Ectodermal cell (in vitro differentiated cells): ENCODE data around the gene CCDC183.
"Not testable (repeated sequence)": the region's sequence is repeated elsewhere in the genome, so short reads cannot be mapped to it uniquely, and the experiment has no call there.

ENCODE experiments used
- H3K27ac ChIP-seq: 2 replicates; pipeline ENCODE4 v1.7.0; 2013; ENCODE audit warnings: mild to moderate bottlenecking, low read depth, low read length; ENCODE audit not compliant: insufficient read depth, poor library complexity, severe bottlenecking
- H3K27me3 ChIP-seq: 2 replicates; pipeline ENCODE4 v1.7.0; 2013; ENCODE audit warnings: mild to moderate bottlenecking, low read length; ENCODE audit not compliant: insufficient read depth, control insufficient read depth, poor library complexity, severe bottlenecking
- H3K36me3 ChIP-seq: one replicate; pipeline ENCODE4 v1.7.0; 2013; ENCODE audit warnings: low read length; ENCODE audit not compliant: control insufficient read depth, insufficient read depth
- H3K4me1 ChIP-seq: one replicate; pipeline ENCODE4 v1.7.0; 2013; ENCODE audit warnings: low read length; ENCODE audit not compliant: control insufficient read depth, insufficient read depth
- H3K4me3 ChIP-seq: 2 replicates; pipeline ENCODE4 v1.7.0; 2013; ENCODE audit warnings: low read depth, low read length, control low read depth; ENCODE audit not compliant: insufficient read depth
- H3K9me3 ChIP-seq: 2 replicates; pipeline ENCODE4 v1.7.0; 2013; ENCODE audit warnings: mild to moderate bottlenecking, low read length, moderate library complexity; ENCODE audit not compliant: control insufficient read depth
- WGBS, 2 experiments: methylation state at CpG; one replicate each; pipeline ENCODE4 v1.1.7; 2013; ENCODE audit warnings: missing lambda C conversion rate in 2 of 2; 5-methylcytosine and 5-hydroxymethylcytosine counted together

Gene CCDC183

GRCh38 chr9:136760834-136761544, 35.1 kb upstream of the CCDC183 start:
- not testable (repeated sequence) for H3K27me3 ChIP-seq, H3K36me3 ChIP-seq, H3K9me3 ChIP-seq, H3K4me1 ChIP-seq, H3K27ac ChIP-seq, H3K4me3 ChIP-seq
- WGBS, 2 experiments = 74 to 77% methylated on average over 22 of the region's 22 CpGs

- no peak overlapping the region for H3K4me3 ChIP-seq
- no peaks in the 10 kb centered on the region for H3K36me3 ChIP-seq
- no peak overlapping the region for H3K27ac ChIP-seq
- no peaks in the 10 kb centered on the region for H3K27me3 ChIP-seq
- no peaks in the 10 kb centered on the region for H3K9me3 ChIP-seq
- WGBS, 2 experiments = 93% methylated on average over 13 of the region's 13 CpGs
- peaks cover 5% of the 10 kb centered on the region for H3K4me1 ChIP-seq
Observed at GRCh38 chr9:136761545-136761981, 34.6 kb upstream of the CCDC183 start.

GRCh38 chr9:136762221-136762691, 33.9 kb upstream of the CCDC183 start:
- WGBS, 2 experiments = 90% methylated on average over 17 of the region's 17 CpGs
- H3K4me3 ChIP-seq = no peak overlapping the region
- H3K36me3 ChIP-seq = no peaks in the 10 kb centered on the region
- H3K9me3 ChIP-seq = no peaks in the 10 kb centered on the region
- H3K27me3 ChIP-seq = no peaks in the 10 kb centered on the region
- H3K4me1 ChIP-seq = peaks cover 5% of the 10 kb centered on the region
- H3K27ac ChIP-seq = no peak overlapping the region

- Histone ChIP-seq H3K4me3 (no peak overlapping the region), H3K36me3 (no peaks in the 10 kb centered on the region), H3K27me3 (peaks cover 4% of the 10 kb centered on the region), H3K4me1 (peaks cover 5% of the 10 kb centered on the region), H3K27ac (no peak overlapping the region), H3K9me3 (no peaks in the 10 kb centered on the region)
- WGBS, 2 experiments = 17 to 19% methylated on average over 30 to 37 of the region's 37 CpGs
Observed at GRCh38 chr9:136762915-136763648, 33.1 kb upstream of the CCDC183 start.

GRCh38 chr9:136763649-136764035, 32.5 kb upstream of the CCDC183 start:
- Histone ChIP-seq H3K4me1 (peaks cover 5% of the 10 kb centered on the region), H3K36me3 (no peaks in the 10 kb centered on the region), H3K27me3 (peaks cover 5% of the 10 kb centered on the region), H3K27ac (no peak overlapping the region), H3K9me3 (no peaks in the 10 kb centered on the region), H3K4me3 (no peak overlapping the region)
- WGBS, 2 experiments = 89 to 92% methylated on average over 14 of the region's 14 CpGs

DNA sequence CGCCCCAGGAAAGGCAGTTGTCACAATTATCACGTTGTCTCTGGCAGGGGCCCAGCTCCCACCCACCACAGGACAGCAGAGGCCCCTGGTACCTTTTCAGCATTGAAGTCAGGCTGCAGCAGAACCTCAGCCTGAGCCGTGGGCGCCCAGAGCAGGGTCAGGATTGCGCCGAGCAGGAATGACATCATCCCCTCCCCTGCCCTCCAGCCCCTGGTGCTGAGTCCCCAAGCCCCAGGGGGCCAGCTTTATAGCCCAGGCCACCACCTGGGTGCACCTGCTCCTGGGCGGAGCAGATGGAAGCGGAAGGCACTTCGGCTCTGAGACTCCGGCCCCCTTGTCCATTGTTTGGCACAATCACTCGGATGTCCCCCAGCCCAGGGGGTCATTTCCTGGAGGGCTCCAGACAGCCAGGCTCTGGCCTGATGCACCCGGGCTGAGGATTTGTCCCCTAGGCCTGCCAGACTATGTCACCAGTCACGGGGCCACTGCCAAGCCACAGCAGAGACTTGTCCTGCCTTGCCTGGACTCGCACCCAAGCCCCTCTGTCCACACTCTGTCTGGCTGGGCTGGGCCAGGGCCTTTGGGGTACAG, 31.7 kb upstream of the CCDC183 start, which contains the start of gene LCN15:
TSS of gene LCN15 (minus strand) at position 218 of the 591 bp plus-strand sequence. CDS start at position 188, 30 bp downstream.
- peaks cover 5% of the 10 kb centered on the region for H3K4me1 ChIP-seq
- H3K27me3 ChIP-seq = peaks cover 5% of the 10 kb centered on the region
- H3K36me3 ChIP-seq = no peaks in the 10 kb centered on the region
- no peak within 1 kb of the TSS for H3K4me3 ChIP-seq
- no peak within 1 kb of the TSS for H3K27ac ChIP-seq
- 85 to 86% methylated on average over 14 of the region's 14 CpGs for WGBS, 2 experiments
- H3K9me3 ChIP-seq = no peaks in the 10 kb centered on the region

DNA sequence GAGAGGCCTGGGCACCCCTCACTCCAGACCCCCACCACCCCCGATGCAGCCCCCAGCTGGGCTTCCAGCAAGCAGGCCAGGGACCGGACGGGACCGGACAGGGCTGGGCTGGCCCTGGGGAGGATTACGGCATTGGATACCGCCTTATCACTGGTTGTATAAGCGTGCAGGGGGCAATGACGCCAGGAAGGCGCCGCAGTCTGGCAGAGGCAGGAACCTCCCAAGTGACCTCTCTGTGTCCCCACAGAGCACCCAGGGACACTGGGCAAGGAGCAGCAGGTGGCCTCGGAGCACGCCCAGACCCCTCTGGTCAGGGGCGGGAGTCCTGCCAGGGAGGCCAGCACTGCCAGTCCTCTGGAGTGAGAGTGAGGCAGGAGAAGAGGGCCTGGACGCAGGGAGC, 31.1 kb upstream of the CCDC183 start:
- Histone ChIP-seq H3K36me3 (no peaks in the 10 kb centered on the region), H3K4me3 (no peak overlapping the region), H3K27me3 (peaks cover 5% of the 10 kb centered on the region), H3K9me3 (no peaks in the 10 kb centered on the region), H3K4me1 (peaks cover 5% of the 10 kb centered on the region), H3K27ac (no peak overlapping the region)
- 93 to 94% methylated on average over 14 of the region's 14 CpGs for whole genome bisulfite sequencing, 2 experiments

DNA sequence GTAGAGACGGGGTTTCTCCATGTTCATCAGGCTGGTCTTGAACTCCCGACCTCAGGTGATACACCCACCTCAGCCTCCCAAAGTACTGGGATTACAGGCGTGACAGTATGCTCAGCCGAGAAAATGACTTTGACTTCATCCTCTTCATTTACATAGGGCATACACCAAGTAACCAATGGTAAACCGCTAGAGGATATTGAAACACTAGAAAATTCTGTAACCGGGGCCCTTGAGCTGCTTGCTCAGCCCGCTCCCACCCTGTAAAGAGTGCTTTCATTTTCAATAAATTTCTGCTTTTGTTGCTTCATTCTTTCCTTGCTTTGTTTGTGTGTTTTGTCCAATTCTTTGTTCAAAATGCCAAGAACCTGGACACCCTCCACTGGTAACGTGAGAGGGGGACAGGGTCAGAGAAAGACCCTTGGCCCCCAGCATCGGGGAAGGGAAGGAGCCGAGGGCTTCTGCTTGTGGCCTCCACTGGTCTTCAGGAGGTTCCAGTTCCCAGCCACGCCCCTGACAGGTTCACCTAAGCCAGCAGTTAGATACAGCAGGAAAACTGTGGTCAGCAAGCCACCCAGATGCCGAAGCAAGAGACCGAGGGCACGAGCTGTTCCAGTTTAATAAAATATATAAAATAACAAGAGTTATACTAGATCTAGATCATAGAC, 30.3 kb upstream of the CCDC183 start:
- H3K27me3 ChIP-seq = not testable (repeated sequence)
- 89 to 90% methylated on average over 11 to 14 of the region's 14 CpGs for WGBS, 2 experiments

DNA sequence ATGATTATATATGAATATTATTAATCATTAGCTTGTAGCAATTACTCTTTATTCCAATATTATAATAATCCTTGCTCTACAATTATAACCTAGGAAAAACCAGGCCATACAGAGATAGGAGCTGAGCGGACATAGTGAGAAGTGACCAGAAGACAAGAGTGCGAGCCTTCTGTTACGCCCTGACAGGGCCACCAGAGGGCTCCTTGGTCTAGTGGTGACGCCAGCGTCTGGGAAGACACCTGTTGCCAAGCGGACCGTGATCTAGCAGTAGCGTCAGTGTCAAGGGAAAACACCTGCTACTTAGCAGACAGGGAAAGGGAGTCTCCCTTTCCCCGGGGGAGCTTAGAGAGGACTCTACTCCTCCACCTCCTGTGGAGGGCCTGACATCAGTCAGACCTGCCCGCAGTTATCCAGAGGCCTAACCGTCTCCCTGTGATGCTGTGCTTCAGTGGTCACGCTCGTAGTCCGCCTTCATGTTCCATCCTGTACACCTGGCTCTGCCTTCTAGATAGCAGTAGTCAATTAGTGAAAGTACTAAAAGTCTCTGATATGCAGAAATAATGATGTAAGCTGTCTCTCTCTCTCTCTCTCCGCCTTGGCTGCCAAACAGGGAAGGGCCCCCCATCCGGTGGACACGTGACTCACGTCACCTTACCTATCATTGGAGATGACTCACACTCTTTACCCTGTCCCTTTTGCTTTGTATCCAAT, 29.6 kb upstream of the CCDC183 start:
- H3K36me3 ChIP-seq, H3K27me3 ChIP-seq, H3K4me1 ChIP-seq, H3K27ac ChIP-seq, H3K9me3 ChIP-seq, H3K4me3 ChIP-seq: not testable (repeated sequence)
- 52 to 57% methylated on average over 17 of the region's 18 CpGs for WGBS, 2 experiments

More for the DNA sequence above, 30.3 kb upstream of the CCDC183 start:
- not testable (repeated sequence) for H3K4me1 ChIP-seq, H3K4me3 ChIP-seq, H3K27ac ChIP-seq, H3K9me3 ChIP-seq, H3K36me3 ChIP-seq
